Sigmoid colon (tissue), 7 donors: Measurements from ENCODE around the gene FOXC1. TPM values are rescaled to one million over a fixed set of nuclear protein-coding genes. Genes with fewer than 3 reads are reported as not detected.

Experiments
- DNase-seq: peaks from one replicate; pipeline ENCODE4 v3.0.0-alpha.2; 2019
- H3K27ac ChIP-seq, 4 donors: fragments of 200-600 bp; sonication (generic); one replicate each; pipeline ENCODE4 v1.5.1; 2016 to 2019; ENCODE audit warnings: mild to moderate bottlenecking in 1 of 4
- H3K27me3 ChIP-seq, 3 donors: fragments of 200-600 bp; sonication (generic); one replicate each; pipeline ENCODE4 v1.5.1; 2019; ENCODE audit warnings: mild to moderate bottlenecking in 1 of 3
- H3K36me3 ChIP-seq, 4 donors: fragments of 200-600 bp; sonication (generic); one replicate each; pipeline ENCODE4 v1.5.1; 2016 to 2019
- H3K4me1 ChIP-seq, 4 donors: fragments of 200-600 bp; sonication (generic); one replicate each; pipeline ENCODE4 v1.5.1; 2017 to 2019
- H3K4me3 ChIP-seq, 4 donors: fragments of 200-600 bp; sonication (generic); one replicate each; pipeline ENCODE4 v1.5.1; 2017 to 2019; ENCODE audit warnings: mild to moderate bottlenecking in 2 of 4, moderate library complexity in 1 of 4
- H3K9me3 ChIP-seq, 4 donors: fragments of 200-600 bp in 3 of 4; sonication (generic) in 3 of 4; one replicate each; pipeline versions ENCODE4 v1.5.1 to v1.6.1; 2013 to 2019
- CTCF ChIP-seq, 4 experiments: fragments of 450-650 bp in 3 of 4; fragments of 200-600 bp in 1 of 4; IDR thresholded peaks; one replicate each; pipeline ENCODE4 v1.5.1; 2016 to 2019; ENCODE audit warnings: antibody characterized with exemption in 4 of 4, mild to moderate bottlenecking in 3 of 4, moderate library complexity in 2 of 4
- EP300 ChIP-seq, 4 donors: sonication (generic); formaldehyde crosslinking; IDR thresholded peaks; one replicate each; pipeline ENCODE4 v1.6.1; 2017; ENCODE audit warnings: antibody characterized with exemption in 4 of 4
- POLR2A ChIP-seq, 2 donors: fragments of 450-650 bp; IDR thresholded peaks; one replicate each; pipeline ENCODE4 v1.6.1; 2016; ENCODE audit warnings: antibody characterized with exemption in 2 of 2, mild to moderate bottlenecking in 2 of 2, moderate library complexity in 2 of 2
- POLR2AphosphoS5 ChIP-seq, 4 donors: sonication (generic); formaldehyde crosslinking; IDR thresholded peaks; one replicate each; pipeline ENCODE4 v1.6.1; 2017; ENCODE audit warnings: antibody characterized with exemption in 4 of 4
- WGBS, 2 donors: extraction: QIAGEN DNeasy Blood & Tissue Kit; methylation state at CpG; one replicate each; pipeline ENCODE4 v1.1.7; 2013; 5-methylcytosine and 5-hydroxymethylcytosine counted together
- intact Hi-C: fragments of 100-400 bp; cut with DNase I; formaldehyde crosslinking; loops from one replicate; pipeline ENCODE4 v1.15.1; 2023
- polyA plus RNA-seq, 3 donors: library from polyadenylated mRNA; stranded (reverse); fragments of 200-250 nt; gene quantifications; one replicate each; pipeline ENCODE4 v1.2.3, GENCODE V29; 2013
- total RNA-seq, 4 donors: library from RNA; depleted of rRNA; stranded (reverse); fragments of >200 nt; gene quantifications; one replicate each; pipeline ENCODE4 v1.1.0, GENCODE V29; 2016
- donor health status: healthy with polysubstance abuse.
- donor health status: Bipolar disorder and iron deficiency.
- donor health status: healthy.

FOXC1 gene
- total and polyA plus RNA-seq, 7 donors: 0.60 to 3.0 (median 1.6) TPM; not detected in 1

- WGBS, 2 donors: 2% methylated on average over 101 of the region's 101 CpGs
- H3K36me3 ChIP-seq: no peaks in the 10 kb centered on the region
- intact Hi-C loops: no loop called here
Measured at GRCh38 chr6:1610497-1611321, 994 bp downstream of the FOXC1 start.

GRCh38 chr6:1611322-1611571 is 1.5 kb downstream of the FOXC1 start:
- intact Hi-C loops: no loop called here
- H3K4me3 ChIP-seq: peak overlapping the region in 3 of 4 donors; percentile 49 to 62 (median 55)
- H3K36me3 ChIP-seq: no peaks in the 10 kb centered on the region
- H3K27ac ChIP-seq: peak overlapping the region; percentile 30 to 97 (median 47)
- H3K4me1 ChIP-seq: peaks cover 0 to 68% (median 49%) of the 10 kb centered on the region in 4 donors
- DNase-seq: no peak
- no peaks in the 10 kb centered on the region for H3K9me3 ChIP-seq
- H3K27me3 ChIP-seq: peaks cover 81 to 92% (median 87%) of the 10 kb centered on the region in 3 donors
- TF ChIP-seq EP300 (IDR thresholded peaks at IDR 0.05): no peak
- TF ChIP-seq CTCF (IDR thresholded peaks at IDR 0.05): no peak
- no peak for TF ChIP-seq POLR2A (IDR thresholded peaks at IDR 0.05)
- TF ChIP-seq POLR2AphosphoS5 (IDR thresholded peaks at IDR 0.05): no peak
- WGBS, 2 donors: 2 to 3% methylated on average over 38 of the region's 38 CpGs

More at GRCh38 chr6:1610497-1611321, 994 bp downstream of the FOXC1 start:
- Histone ChIP-seq H3K4me1 (peaks cover 0 to 71% (median 49%) of the 10 kb centered on the region in 4 donors), H3K27ac (peak overlapping the region; percentile 30 to 97 (median 47)), H3K27me3 (peaks cover 86 to 92% (median 89%) of the 10 kb centered on the region in 3 donors), H3K9me3 (no peaks in the 10 kb centered on the region), H3K4me3 (peak overlapping the region; percentile 15 to 62 (median 52))
- TF ChIP-seq EP300 (IDR thresholded peaks at IDR 0.05) (no peak), POLR2AphosphoS5 (IDR thresholded peaks at IDR 0.05) (peak in 2 of 4 donors; percentile 18 to 42)
- peak; percentile 71 for DNase-seq

- intact Hi-C loops: no loop called here
- peaks cover 77 to 92% (median 86%) of the 10 kb centered on the region in 3 donors for H3K27me3 ChIP-seq
- H3K4me3 ChIP-seq: peak overlapping the region in 3 of 4 donors; percentile 49 to 62 (median 55)
- peak in 1 of 4 donors; percentile 30 for TF ChIP-seq POLR2AphosphoS5 (IDR thresholded peaks at IDR 0.05)
- no peak for TF ChIP-seq POLR2A (IDR thresholded peaks at IDR 0.05)
- peaks cover 0 to 67% (median 49%) of the 10 kb centered on the region in 4 donors for H3K4me1 ChIP-seq
- peak overlapping the region in 2 of 4 donors; percentile 37 to 97 for H3K27ac ChIP-seq
- no peaks in the 10 kb centered on the region for H3K9me3 ChIP-seq
- H3K36me3 ChIP-seq: no peaks in the 10 kb centered on the region
- DNase-seq: no peak
- WGBS, 2 donors: 1% methylated on average over 71 of the region's 71 CpGs
Measured at GRCh38 chr6:1611572-1612298, 2.0 kb downstream of the FOXC1 start.

- Histone ChIP-seq H3K4me3 (peak overlapping the region in 3 of 4 donors; percentile 49 to 62 (median 55)), H3K27ac (peak overlapping the region in 1 of 4 donors; percentile 97), H3K27me3 (peaks cover 70 to 92% (median 86%) of the 10 kb centered on the region in 3 donors), H3K4me1 (peaks cover 0 to 60% (median 46%) of the 10 kb centered on the region in 4 donors), H3K9me3 (no peaks in the 10 kb centered on the region), H3K36me3 (no peaks in the 10 kb centered on the region)
- TF ChIP-seq CTCF (IDR thresholded peaks at IDR 0.05) (no peak), POLR2AphosphoS5 (IDR thresholded peaks at IDR 0.05) (peak; percentile 3 to 65 (median 38)), POLR2A (IDR thresholded peaks at IDR 0.05) (no peak), EP300 (IDR thresholded peaks at IDR 0.05) (no peak)
- 14 to 22% methylated on average over 10 of the region's 10 CpGs for WGBS, 2 donors
- DNase-seq: no peak
- intact Hi-C loops: no loop called here
Measured at GRCh38 chr6:1612299-1612973, 2.7 kb downstream of the FOXC1 start.

- intact Hi-C loops: no loop called here
- Histone ChIP-seq H3K27me3 (peaks cover 65 to 92% (median 86%) of the 10 kb centered on the region in 3 donors), H3K4me1 (peaks cover 0 to 58% (median 43%) of the 10 kb centered on the region in 4 donors), H3K4me3 (peak overlapping the region in 2 of 4 donors; percentile 2 to 62), H3K36me3 (no peaks in the 10 kb centered on the region), H3K9me3 (no peaks in the 10 kb centered on the region), H3K27ac (peak overlapping the region in 1 of 4 donors; percentile 97)
- WGBS, 2 donors: 18 to 25% methylated on average over 7 of the region's 7 CpGs
- DNase-seq: no peak
- TF ChIP-seq POLR2AphosphoS5 (IDR thresholded peaks at IDR 0.05) (peak in 1 of 4 donors; percentile 6), CTCF (IDR thresholded peaks at IDR 0.05) (no peak)
Measured at GRCh38 chr6:1612974-1613306, 3.2 kb downstream of the FOXC1 start.
